Measurements from ENCODE around the gene OTUB2. TPM values are rescaled to one million over a fixed set of nuclear protein-coding genes. Genes with fewer than 3 reads are reported as not detected.

The OTUB2 gene
- total and polyA plus RNA-seq, 10 donors = 0.07 to 1.1 (median 0.43) TPM

DNA sequence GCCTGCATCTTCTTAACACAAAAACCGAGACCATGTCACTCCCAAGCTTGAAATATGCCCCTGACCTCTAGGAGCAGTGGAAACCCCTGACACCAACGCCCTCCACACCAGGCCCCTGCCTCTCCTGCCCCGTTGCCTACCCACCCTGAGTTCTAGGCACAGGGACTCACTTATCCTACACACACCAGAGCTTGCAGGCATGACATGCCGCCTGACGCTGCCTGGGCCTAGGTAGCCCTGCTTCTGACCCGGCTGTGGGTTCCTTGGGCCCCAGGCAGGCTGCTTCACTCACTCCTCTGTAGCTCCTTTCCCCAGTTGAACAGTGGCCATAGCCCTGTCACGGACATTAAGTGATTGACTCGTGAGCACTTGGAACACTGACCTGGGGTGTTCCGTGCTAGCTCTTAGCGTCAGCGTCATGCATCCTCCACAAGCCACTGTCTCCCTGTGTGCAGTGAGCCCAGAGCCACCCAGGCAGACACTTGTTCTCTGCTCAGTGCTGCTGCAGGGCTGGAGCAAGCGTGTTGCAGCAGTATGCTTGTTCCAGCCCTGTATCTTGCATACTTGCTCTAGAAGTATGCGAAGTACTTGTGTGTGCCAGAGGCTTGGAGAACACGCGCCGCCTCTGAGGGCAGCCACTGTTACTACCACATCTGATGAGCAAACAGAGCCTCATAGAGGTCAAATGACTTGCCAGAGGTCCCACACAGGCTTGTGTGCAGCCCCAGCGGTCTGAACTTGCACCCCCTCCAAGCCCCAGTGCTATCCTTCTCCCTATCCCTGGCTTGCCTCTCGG lies 15.6 kb downstream of the OTUB2 start:
- H3K27me3 ChIP-seq (replicated peaks in 1 of 7) = no peaks in the 10 kb centered on the region
- TF ChIP-seq POLR2AphosphoS5 (IDR thresholded peaks at IDR 0.05) (peak; percentile 36 to 65 (median 37)), POLR2A (IDR thresholded peaks at IDR 0.05) (no peak)
- peaks cover 0 to 36% (median 22%) of the 10 kb centered on the region in 6 donors for H3K36me3 ChIP-seq
- WGBS, 5 donors = 71 to 88% (median 83%) methylated on average over 13 to 18 of the region's 18 CpGs
- peak; percentile 60 for DNase-seq
- H3K4me3 ChIP-seq = no peak overlapping the region
- no peak overlapping the region for H3K27ac ChIP-seq
- intact Hi-C loops (cut with DNase I; ENCODE audit: low total_unique reads) = no loop called here
- H3K9me3 ChIP-seq = no peaks in the 10 kb centered on the region
- H3K4me1 ChIP-seq = peaks cover 0 to 43% (median 17%) of the 10 kb centered on the region in 6 donors

GRCh38 chr14:94042433-94043091 lies 16.4 kb downstream of the OTUB2 start:
- intact Hi-C loops (cut with DNase I; ENCODE audit: low total_unique reads) = no loop called here
- Histone ChIP-seq H3K36me3 (peaks cover 0 to 45% (median 30%) of the 10 kb centered on the region in 6 donors), H3K27me3 (replicated peaks in 1 of 7) (no peaks in the 10 kb centered on the region)

DNA sequence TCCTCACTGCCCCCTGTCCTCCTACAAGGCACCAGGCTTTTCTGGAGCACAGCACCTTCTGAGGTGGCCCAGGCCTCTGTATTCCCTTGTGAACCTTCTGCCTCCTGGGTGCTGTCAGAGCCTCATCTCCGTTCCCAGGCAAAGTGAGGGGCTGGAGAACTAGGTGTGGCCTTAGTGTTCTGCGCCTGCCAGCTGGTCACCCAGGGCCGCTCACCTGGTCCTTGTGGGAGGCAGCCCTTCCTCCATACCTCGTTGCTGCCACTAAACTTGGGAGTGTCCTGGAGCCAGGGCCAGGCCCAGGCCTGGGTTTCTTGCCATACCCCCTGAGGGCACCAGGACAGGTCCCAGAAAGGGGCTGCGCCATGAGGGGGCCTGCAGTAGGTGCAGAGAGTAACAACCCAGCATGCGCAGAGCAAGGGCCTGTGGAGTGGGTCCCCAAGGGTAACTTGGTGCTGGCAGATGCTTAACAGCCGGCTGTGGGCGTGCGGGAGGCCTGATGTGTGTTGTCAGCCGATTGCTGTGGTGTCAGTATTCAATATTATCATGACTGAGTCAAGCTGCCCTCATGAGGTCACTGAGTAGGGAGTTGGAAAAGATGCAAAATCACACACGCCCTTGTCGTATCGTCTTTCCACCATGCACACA lies 17.1 kb downstream of the OTUB2 start:
- H3K27me3 ChIP-seq (replicated peaks in 1 of 7) = no peaks in the 10 kb centered on the region
- intact Hi-C loops (cut with DNase I; ENCODE audit: low total_unique reads) = no loop called here
- TF ChIP-seq, protein P1, sequence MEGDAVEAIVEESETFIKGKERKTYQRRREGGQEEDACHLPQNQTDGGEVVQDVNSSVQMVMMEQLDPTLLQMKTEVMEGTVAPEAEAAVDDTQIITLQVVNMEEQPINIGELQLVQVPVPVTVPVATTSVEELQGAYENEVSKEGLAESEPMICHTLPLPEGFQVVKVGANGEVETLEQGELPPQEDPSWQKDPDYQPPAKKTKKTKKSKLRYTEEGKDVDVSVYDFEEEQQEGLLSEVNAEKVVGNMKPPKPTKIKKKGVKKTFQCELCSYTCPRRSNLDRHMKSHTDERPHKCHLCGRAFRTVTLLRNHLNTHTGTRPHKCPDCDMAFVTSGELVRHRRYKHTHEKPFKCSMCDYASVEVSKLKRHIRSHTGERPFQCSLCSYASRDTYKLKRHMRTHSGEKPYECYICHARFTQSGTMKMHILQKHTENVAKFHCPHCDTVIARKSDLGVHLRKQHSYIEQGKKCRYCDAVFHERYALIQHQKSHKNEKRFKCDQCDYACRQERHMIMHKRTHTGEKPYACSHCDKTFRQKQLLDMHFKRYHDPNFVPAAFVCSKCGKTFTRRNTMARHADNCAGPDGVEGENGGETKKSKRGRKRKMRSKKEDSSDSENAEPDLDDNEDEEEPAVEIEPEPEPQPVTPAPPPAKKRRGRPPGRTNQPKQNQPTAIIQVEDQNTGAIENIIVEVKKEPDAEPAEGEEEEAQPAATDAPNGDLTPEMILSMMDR (IDR thresholded peaks at IDR 0.05 in 8 of 11, conservative IDR thresholded peaks at IDR 0.05 in 3 of 11) = no peak
- TF ChIP-seq POLR2AphosphoS5 (IDR thresholded peaks at IDR 0.05) = no peak
- TF ChIP-seq POLR2A (IDR thresholded peaks at IDR 0.05) = no peak
- H3K36me3 ChIP-seq = peaks cover 0 to 51% (median 36%) of the 10 kb centered on the region in 6 donors
- no peaks in the 10 kb centered on the region for H3K9me3 ChIP-seq
- peaks cover 0 to 55% (median 16%) of the 10 kb centered on the region in 6 donors for H3K4me1 ChIP-seq
- no peak overlapping the region for H3K27ac ChIP-seq
- WGBS, 5 donors = 85 to 91% (median 86%) methylated on average over 12 to 13 of the region's 13 CpGs
- DNase-seq = peak; percentile 66
- H3K4me3 ChIP-seq = no peak overlapping the region

More at GRCh38 chr14:94042433-94043091, 16.4 kb downstream of the OTUB2 start:
- H3K4me1 ChIP-seq = peaks cover 0 to 51% (median 16%) of the 10 kb centered on the region in 6 donors
- TF ChIP-seq POLR2A (IDR thresholded peaks at IDR 0.05) (no peak), POLR2AphosphoS5 (IDR thresholded peaks at IDR 0.05) (no peak)
- TF ChIP-seq, protein P1 (IDR thresholded peaks at IDR 0.05 in 8 of 11, conservative IDR thresholded peaks at IDR 0.05 in 3 of 11) = no peak
- no peak overlapping the region for H3K4me3 ChIP-seq
- peak; percentile 48 for DNase-seq
- H3K9me3 ChIP-seq = no peaks in the 10 kb centered on the region
- no peak overlapping the region for H3K27ac ChIP-seq
- WGBS, 5 donors = 65 to 79% (median 76%) methylated on average over 8 to 12 of the region's 12 CpGs

GRCh38 chr14:94043756-94044475 lies 17.8 kb downstream of the OTUB2 start:
- Histone ChIP-seq H3K27ac (no peak overlapping the region), H3K9me3 (no peaks in the 10 kb centered on the region), H3K4me3 (no peak overlapping the region), H3K36me3 (peaks cover 0 to 58% (median 43%) of the 10 kb centered on the region in 6 donors), H3K4me1 (peaks cover 0 to 62% (median 19%) of the 10 kb centered on the region in 6 donors), H3K27me3 (replicated peaks in 1 of 7) (no peaks in the 10 kb centered on the region)
- DNase-seq = peak; percentile 62
- 90 to 96% (median 93%) methylated on average over 14 of the region's 14 CpGs for WGBS, 5 donors
- intact Hi-C loops (cut with DNase I; ENCODE audit: low total_unique reads) = no loop called here
- no peak for TF ChIP-seq POLR2A (IDR thresholded peaks at IDR 0.05)
- TF ChIP-seq, protein P1 (IDR thresholded peaks at IDR 0.05 in 8 of 11, conservative IDR thresholded peaks at IDR 0.05 in 3 of 11) = no peak
- TF ChIP-seq POLR2AphosphoS5 (IDR thresholded peaks at IDR 0.05) = peak in 1 of 3 donors; percentile 59
